Cortex of kidney (tissue), 1 donor: Measurements from ENCODE around the gene MAN1A1.

Experiments
- DNase-seq: peaks from one replicate; lab custom pipeline; 2025; lab: John Stamatoyannopoulos, UW

MAN1A1 gene

DNA sequence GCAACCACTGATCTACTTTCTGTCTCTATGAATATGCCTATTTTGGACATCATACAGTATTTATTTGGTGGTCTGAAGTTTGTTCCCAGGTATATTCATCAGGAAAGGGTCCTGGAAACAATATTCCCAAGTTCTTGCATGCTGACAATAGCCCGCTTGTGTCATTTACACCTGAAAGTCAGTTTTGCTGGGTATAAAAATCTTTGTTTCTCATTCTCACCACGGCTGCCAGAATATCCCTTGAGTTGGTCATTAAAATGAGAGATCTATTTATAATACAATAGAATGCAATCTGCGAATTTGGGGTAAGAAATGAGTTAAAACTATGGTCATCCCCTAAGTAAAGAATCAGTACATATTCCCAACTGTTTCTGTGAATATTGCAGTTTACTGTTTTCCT is 79.0 kb downstream of the MAN1A1 start:
- no peak for DNase-seq

DNA sequence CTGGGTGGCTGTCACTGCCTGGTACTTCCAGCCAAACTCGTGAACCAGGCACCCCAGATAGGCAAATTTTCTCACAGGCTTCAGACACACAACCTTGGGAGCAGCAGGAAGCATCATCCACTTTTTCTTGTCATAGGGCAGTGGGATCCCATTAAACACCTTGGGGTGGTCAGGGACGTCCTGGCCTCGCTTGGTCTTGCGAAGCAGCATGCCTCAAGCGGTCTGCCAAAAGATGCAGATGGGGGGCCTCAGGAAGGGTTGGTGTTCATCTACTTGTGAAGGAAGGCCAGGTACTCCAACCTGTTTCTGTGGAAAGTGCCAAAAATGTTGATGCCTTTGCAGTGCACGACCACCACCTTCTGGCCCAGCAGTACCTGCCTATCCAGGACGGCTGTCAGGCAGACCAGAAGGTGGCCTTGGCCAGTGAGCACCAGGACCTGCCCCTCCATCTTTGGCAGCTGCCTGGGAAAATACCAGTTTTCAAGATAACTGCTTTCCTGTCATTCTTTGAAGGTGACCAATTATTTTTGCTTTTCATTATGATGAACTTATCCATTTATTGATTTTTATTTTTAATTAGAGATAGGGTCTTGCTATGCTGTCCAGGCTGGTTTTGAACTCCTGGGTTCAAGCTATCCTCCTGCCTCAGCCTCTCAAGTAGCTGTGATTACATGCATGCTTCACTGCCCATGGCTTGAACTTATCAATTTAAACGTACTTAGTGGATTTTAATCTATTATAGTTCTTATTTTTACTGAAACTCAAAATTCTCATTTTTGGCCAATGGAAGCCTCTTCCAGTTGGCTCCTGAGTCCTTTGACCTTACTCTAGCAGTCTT is 80.1 kb downstream of the MAN1A1 start:
- no peak for DNase-seq

DNA sequence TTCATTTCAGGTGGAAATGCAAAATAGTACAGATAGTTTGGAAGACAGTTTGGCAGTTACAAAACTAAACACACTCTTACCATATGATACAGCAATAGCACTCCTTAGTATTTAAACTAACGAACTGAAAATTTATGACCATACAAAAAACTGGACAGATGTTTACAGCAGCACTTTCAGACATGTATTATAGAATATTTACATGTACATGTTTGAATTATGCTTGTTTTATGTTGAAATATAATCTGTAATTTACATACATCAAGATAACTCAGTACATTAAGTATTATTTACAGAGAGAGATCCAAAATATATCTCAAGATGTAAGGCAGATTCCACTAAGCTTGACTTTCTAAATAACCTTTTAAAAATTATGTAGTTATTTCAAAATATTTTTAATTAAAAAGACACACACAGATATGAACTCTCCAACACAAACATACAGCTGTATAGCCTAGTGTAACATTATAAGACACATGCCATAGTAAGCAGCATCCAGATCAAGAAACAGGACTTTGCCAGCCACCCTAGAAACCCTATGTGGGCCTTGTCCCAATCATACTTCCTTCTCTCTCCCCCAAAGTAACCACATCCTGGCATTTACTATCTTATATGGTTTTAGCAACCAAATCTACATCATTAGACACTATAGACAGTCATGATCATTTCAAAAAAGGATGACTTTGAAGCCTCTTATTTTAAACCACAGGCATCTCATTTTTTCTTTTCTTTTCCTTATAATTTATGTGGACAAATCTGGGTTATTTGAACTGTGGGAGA is 82.2 kb downstream of the MAN1A1 start:
- no peak for DNase-seq

DNA sequence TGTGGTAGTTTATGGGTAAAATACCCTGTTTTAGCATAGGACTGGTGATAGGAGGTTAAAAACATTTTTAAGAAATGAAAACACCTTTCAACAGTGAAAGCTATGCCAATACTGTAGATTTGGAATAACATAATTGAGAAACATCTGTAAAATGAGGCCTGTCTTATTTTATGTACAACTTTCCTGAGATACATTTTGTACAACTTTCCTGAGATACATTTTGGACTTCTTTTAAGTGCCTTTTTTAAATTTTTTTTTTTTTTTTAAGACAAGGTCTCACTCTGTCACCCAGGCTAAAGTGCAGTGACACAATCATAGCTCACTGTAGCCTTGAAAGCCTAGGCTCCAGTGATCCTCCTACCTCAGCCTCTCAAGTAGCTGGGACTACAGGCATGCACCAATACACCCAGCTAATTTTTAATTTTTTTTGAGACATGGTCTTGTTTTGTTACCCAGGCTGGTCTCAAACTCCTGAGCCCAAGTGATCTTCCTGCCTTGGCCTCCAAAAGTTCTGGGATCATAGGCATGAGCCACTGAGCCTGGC is 84.6 kb downstream of the MAN1A1 start:
- DNase-seq = no peak

DNA sequence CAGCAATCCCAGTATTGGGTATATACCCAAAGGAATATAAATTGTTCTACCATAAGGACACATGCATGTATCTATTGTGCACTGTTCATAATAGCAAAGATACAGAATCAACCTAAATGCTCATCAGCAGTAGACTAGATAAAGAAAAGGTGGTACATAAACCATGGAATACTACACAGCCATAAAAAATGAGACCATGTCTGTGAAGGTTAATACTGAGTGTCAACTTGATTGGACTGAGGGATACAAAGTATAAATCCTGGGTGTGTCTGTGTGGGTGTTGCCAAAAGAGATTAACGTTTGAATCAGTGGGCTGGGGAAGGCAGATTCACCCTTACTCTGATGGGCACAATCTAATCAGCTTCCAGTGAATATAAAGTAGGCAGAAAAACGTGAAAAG is 86.9 kb downstream of the MAN1A1 start:
- DNase-seq = no peak

DNA sequence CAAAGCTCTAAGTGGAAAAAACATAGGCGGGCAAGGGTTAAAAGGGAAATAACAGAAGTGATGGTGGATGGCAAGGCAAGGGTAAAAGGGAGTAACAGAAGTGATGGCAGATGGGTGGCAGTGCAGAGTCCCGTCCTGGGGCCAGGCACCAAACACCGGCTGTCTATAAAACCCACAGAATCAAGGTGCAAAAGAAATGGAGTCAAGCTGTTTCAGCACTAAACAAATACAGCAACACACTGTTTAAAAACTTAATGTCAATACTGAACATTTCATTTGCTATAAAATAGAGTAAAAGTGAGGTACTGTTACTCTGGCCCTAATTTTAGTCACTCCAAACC is 87.6 kb downstream of the MAN1A1 start:
- DNase-seq = no peak

DNA sequence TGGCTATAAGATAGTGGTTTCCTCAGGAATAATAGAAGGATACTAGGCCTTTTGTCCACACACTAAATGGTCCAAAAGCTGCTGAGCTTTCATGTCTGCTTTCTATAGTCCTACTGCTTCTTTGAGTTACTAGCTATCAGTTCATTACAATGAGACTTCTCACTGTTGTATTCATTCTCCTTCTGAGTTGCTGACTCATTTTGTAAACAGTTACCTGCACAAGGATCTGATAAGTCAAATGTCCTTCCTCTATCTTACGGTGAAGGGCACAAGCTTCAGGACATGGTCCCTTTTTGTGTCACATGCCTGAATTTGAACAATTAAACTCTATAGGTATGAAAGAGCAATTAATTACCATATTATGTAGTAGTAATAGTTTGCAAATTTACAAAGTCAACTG is 90.5 kb downstream of the MAN1A1 start:
- no peak for DNase-seq

DNA sequence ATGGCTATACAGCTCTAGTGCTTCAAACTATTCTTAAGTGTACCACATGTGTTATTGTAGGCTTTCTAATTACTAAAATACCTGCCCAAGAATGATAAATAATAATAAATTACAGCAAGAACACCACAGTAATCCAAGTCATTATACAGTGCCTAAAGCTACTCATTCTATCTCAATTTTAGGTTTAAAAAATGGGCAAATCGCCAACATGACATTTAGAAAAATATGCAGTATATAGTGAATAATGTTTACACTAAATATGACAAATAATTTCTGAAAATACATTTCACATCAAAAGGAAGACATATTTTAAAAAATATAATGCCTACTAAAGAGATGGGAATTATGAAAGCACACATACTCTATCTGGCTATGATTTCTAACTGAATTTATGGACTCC is 91.8 kb downstream of the MAN1A1 start:
- no peak for DNase-seq

DNA sequence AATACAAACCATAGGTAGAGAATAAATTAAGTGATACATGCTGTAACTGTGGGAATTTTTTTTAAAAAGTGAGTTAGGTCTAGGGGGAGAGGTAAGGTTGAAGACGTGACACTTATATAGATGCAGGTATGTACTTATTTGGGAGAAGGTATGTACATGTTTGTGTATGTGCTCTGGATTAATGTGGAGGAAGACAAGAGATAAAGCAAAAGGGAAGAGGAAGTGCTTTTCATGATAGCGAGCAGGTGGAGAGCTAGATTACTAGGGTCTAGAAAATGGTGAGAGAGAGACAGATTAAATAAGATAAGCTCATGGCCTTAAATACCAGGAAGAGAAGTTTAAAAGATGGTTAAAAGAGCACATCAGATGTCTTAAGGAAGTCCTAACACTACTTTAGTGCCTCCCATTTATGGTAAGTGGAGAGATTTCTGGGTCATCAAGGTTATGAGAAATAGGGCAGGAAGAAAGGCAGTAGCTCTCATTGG is 92.5 kb downstream of the MAN1A1 start:
- DNase-seq = no peak

DNA sequence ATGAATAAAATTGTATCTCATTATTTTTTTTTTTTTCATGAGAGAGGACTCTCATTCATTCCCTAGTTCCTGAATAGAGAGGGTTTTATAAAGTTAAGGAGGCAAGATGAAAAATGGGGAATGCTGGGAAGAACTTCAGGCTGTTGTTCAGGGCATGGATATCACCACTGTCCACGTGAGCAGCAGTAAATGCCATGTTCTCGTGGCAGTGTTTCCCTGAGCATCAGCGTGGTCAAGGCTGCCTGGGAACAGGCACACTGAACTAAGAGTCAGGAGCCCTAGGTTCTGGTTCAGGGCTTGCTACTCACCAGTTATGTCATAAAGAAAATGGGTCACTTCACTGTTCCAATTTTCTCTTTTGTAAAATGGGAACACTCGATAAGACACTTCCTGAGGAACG is 93.2 kb downstream of the MAN1A1 start:
- DNase-seq = no peak

DNA sequence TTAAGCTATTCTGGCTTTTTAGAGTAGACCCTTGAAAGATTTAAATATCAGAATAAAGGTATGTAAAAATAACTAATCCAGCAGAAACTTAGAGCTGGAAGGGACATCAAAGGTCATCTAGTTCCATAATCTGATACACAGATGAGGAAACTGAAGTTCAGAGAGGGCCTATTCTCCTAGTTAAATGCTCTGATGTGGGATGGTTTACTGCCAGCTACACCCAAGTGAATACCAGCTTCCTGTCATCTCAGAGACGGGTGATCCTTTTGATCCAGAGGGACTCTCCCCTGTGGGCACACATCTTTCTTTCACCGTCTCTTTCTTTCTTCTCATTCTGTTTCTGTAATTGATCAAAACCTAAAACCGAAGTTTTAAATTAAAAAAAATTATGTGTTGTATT is 94.1 kb downstream of the MAN1A1 start:
- no peak for DNase-seq

DNA sequence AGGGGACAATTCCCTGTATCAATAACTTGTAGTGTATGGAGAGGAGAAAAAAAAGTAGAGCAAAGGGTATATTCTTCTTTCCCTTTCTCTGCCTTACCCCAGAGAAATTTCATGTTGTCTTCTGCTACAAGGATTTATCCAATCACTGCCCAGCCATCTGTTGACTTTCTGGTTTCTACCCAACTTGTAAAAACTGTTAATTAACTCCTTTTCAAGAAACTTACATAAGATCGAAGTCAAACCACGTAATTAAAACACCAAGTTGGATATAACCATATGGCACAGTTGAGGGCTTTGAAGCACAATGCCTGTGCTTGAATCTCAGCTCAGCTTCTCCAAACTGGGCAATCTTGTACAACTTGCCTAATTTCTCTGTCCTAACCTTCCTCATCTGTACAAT is 99.5 kb downstream of the MAN1A1 start:
- no peak for DNase-seq

DNA sequence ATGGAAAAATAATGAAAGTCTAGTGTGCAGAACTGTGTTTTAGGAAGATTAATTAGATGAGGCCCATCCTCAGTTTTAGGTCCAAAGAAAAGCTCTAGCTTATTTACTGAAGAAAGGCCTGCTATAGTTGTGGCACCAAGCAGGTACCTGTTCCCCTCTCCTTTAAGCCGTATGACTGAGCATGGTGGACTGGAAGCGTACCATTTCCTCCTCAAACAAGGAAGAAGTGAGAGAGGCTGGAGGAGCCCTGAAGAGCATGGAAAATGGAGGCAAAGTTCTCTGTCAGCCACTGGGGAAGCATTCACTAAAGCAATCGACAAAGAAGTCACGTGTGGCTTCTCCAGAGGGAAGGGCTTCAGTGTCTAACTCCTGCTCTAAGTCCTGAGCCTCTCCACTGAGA is 100.2 kb downstream of the MAN1A1 start:
- no peak for DNase-seq

DNA sequence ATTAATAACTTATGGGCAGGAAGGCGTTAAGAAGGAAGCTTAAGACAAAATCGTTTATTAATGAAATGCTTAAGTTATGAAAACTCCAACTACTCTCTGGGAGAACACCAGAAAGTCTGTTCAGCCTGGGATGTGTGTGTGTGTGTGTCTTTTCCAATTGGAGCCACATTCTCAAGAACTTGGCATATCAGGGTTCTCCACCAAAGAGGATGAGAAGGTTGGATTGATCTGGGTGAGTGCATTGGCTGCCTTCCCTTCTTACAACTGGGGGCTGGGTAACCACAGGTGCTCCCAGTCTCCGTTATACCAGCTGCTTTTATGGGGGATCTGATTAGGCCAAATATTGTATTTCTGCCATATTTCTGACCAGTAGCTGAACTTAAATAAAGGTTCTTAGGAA is 102.1 kb downstream of the MAN1A1 start:
- DNase-seq = no peak

DNA sequence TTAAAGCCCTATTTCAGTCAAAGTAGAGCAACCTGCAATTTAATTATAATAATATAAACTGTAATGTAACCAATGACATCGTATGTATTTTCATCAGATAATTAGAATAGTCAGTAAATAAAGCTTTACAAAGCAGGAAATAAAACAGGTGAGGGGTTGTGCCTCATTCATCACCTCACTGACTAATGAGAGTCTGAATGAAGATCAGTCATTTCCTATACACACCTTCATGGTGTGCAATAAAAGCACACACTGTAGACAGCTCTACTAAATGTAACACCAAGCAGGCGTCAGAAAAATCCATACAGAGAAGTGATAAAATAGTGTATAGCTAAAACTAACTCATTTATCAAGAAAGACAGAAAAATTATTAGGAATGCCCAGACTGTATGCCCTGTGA is 105.9 kb downstream of the MAN1A1 start:
- no peak for DNase-seq

DNA sequence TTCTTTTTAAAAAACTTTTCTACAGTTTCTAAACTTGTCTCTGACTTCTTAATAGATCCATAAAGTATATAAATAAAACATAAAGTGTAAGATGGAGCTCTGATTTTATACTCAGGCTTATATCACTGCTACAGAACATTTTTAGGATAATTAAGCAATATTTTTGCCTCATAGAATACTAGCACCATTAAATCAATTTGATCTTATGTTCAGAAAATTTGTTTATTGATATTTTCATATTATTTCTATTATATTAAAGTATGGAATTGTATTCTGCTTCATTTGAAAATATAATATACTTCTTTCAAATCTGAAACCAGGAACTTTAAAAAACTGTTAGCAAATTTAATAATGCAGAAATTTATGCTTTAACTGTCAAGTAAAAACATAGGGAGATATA is 106.5 kb downstream of the MAN1A1 start:
- no peak for DNase-seq

DNA sequence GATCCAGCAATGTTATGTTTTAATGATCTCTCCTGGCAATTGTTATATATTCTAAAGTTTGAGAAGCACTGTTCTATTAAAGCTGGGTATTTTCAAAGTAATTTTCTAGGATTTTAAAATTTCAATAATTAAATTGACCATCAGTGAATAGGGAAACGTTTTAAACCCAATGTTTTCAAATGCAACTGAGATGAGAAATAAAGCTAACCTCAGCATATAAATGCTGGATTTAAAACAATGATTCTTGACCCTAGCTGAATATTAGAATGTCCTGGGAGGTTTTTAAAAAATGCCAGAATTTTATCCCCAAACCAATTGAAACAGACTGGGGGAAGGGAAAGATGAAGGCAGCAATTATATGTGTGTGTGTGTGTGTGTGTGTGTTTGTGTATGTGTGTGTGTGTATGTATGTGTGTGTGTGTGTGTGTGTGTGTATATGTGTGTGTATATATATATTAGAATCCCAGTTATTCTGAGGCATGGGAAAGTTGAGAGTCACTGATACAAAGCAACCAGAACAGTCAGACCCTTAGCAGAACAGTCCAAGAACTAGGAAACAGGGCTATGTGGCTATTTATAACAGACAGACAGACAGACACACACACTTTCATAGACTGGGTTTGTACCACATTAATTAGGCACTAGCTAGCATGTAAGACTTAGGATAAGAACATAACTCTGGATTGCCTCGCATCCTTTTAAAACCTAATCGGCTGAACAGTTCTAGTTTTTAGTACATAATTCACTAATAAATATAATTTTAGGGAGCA is 107.8 kb downstream of the MAN1A1 start:
- DNase-seq = no peak

DNA sequence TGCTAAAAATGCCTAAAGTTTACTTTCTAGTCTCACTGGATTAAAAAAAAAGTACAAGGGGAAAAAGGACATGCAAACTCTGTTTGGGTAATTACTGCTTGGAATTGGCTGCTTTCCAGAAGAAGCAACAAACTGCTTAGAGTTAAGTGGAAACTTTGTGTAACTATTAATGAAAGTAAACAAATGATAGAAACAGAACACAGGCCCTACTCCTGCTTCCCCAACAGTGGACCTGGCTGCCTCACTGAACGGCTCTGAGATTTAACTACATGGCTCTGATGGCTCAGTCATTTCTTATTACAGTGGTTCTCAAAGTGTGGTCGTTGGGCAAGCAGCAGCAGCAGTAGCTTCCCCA is 108.5 kb downstream of the MAN1A1 start:
- no peak for DNase-seq

DNA sequence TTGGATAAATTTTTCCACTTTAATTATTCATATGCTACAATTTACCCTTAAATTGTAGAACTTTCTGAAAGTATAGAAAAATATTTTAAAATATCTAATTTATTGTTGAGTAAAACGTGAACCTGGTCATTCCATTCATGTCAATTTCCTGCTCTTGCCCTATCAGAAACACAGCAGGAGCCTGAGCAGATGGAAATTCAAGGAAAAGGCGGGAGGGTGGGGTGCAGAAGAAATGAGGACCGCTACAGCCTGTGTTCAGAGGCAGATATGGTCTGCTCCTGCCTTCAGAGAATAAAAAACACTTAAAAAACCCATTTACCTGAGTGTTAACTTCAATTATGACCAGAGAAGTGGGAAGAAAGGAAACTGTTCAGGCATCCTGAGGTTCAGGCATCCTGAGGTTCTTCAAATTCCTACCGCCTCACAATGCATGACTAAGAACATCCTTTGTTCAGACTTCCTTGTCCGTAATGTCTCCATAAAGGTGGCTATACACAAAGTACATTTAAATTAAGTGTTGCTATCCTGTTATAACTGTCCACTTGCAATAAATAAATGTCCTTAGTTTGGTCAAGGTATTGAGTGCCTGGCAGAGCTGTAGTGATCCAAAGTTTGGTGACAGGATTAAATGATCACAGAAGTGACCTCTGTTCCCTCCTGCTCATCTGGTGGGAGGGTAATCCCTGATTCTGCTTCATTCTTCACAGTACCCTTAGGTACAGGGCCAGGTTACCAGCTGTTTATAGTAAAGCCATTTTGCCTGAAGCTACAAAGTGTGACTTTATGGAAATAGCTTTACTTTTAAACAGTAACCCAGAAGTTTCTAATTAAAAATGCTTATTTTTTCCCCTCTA is 109.1 kb downstream of the MAN1A1 start:
- DNase-seq = no peak

DNA sequence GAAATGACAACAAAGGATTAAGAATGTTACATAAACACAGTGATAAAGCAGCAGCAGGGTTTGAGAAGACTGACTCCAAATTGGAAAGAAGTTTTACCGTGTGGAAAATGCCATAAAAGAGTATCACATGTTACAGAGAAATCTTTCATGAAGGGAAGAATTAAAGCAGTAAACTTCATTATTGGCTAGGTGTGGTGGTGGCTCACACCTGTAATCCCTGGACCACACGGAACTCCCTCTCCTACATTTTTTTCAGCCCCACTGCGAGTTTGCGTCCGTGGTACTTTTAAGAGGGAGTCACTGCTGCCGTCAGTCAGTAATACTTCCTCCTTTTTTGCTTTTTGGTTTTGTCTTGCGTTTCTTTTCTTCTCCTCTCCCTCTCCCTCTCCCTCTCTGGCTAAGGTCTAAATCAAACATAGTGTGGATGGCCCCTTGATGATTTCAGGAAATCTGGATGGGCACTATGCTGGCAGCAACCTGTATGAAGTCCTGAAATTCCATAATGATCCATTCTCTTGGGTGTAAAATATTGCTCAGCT is 112.3 kb downstream of the MAN1A1 start:
- DNase-seq = no peak

DNA sequence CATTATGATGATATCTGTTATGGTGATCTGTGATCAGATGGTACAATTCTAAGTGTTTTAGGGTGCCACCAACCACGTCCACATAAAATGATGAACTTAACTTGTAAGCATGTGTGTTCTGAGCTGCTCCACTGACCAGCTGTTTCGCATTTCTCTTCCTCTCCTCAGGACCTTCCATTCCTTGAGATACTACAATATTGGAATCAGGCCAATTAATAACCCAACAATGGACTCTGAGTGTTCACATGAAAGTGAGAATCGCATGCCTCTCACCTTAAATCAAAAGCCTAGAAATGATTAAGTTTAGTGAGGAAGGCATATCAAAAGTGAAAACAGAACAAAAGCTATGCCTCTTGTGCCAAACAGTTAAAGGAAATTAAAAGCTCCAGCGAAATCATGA is 114.6 kb downstream of the MAN1A1 start:
- no peak for DNase-seq
